Right lobe of liver (tissue), 4 donors: ENCODE results near the gene CHST4.

ENCODE experiments used
- POLR2A ChIP-seq: fragments of 450-650 bp; IDR thresholded peaks from one replicate; pipeline ENCODE4 v1.6.1; 2017; ENCODE audit warnings: antibody characterized with exemption, mild to moderate bottlenecking
- TF ChIP-seq, protein P1 (sequence below), 4 donors: fragments of 200-600 bp in 3 of 4; fragments of 450-650 bp in 1 of 4; IDR thresholded peaks; one replicate each; pipeline versions ENCODE4 v1.5.1 to v1.8.0; 2016 to 2022; ENCODE audit warnings: antibody characterized with exemption in 4 of 4, mild to moderate bottlenecking in 2 of 4
- donor health status: DM: no; HTN: no; CAD: no.
- donor health status: DM: no; HTN: no; CAD: no.
- donor health status: DM: no; HTN: yes; CAD: no.

DNA sequence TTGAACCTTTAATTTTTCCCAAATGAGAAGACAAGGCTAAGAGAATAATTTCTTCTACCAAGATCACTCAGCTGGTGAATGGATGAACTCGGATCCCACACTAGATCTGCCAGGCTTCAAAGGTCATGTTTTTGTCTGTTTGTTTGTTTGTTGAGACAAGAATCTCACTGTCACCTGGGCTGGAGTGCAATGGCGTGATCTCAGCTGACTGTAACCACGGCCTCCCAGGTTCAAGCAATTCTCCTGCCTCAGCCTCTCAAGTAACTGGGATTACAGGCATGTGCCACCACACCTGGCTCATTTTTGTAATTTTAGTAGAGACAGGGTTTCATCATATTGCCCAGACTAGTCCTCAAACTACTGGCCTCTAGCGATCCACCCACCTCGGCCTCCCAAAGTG lies 43.7 kb upstream of the CHST4 start:
- TF ChIP-seq, protein P1, sequence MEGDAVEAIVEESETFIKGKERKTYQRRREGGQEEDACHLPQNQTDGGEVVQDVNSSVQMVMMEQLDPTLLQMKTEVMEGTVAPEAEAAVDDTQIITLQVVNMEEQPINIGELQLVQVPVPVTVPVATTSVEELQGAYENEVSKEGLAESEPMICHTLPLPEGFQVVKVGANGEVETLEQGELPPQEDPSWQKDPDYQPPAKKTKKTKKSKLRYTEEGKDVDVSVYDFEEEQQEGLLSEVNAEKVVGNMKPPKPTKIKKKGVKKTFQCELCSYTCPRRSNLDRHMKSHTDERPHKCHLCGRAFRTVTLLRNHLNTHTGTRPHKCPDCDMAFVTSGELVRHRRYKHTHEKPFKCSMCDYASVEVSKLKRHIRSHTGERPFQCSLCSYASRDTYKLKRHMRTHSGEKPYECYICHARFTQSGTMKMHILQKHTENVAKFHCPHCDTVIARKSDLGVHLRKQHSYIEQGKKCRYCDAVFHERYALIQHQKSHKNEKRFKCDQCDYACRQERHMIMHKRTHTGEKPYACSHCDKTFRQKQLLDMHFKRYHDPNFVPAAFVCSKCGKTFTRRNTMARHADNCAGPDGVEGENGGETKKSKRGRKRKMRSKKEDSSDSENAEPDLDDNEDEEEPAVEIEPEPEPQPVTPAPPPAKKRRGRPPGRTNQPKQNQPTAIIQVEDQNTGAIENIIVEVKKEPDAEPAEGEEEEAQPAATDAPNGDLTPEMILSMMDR (IDR thresholded peaks at IDR 0.05): no peak
- no peak for TF ChIP-seq POLR2A
